MG63 (cell line): ENCODE results near the gene MPDZ. TPM values are rescaled to one million over a fixed set of nuclear protein-coding genes. Genes with fewer than 3 reads are reported as not detected.

ENCODE experiments used
- DNase-seq: peaks from one replicate; pipeline ENCODE4 v3.0.0-alpha.2; 2020
- H3K27me3 ChIP-seq: fragments of 250-450 bp; sonication (Bioruptor Pico); 2 replicates; pipeline ENCODE4 v1.5.1; 2020; ENCODE audit warnings: mild to moderate bottlenecking, moderate library complexity
- H3K36me3 ChIP-seq: fragments of 250-450 bp; sonication (Bioruptor Pico); 2 replicates; pipeline ENCODE4 v1.5.1; 2020; ENCODE audit warnings: mild to moderate bottlenecking, moderate library complexity
- H3K4me3 ChIP-seq: fragments of 250-450 bp; sonication (Bioruptor Pico); 2 replicates; pipeline ENCODE4 v1.5.1; 2020; ENCODE audit warnings: mild to moderate bottlenecking, moderate library complexity
- H3K9me3 ChIP-seq: fragments of 250-450 bp; sonication (Bioruptor Pico); 2 replicates; pipeline ENCODE4 v1.5.1; 2020; ENCODE audit warnings: mild to moderate bottlenecking, moderate library complexity
- total RNA-seq: library from RNA; depleted of rRNA; stranded (reverse); fragments of >200 nt; shearing (Covaris generic); gene quantifications from 2 replicates; pipeline ENCODE4 v1.2.3, GENCODE V29; 2014; ENCODE audit warnings: low replicate concordance

The MPDZ gene
- total RNA-seq, 1 experiment from 2014 or later, result 74.1 TPM

- H3K9me3 ChIP-seq, result no peaks in the 10 kb centered on the region
- H3K4me3 ChIP-seq, result no peak overlapping the region
- DNase-seq, result peak; percentile 78
- H3K27me3 ChIP-seq, result 0 out of 2 replicates have a peak, but pooled peaks cover 3% of the 10 kb centered on the region
- no peaks in the 10 kb centered on the region for H3K36me3 ChIP-seq
These were observed 190.6 kb downstream of the MPDZ start for GRCh38 chr9:13088720-13089427.

DNA sequence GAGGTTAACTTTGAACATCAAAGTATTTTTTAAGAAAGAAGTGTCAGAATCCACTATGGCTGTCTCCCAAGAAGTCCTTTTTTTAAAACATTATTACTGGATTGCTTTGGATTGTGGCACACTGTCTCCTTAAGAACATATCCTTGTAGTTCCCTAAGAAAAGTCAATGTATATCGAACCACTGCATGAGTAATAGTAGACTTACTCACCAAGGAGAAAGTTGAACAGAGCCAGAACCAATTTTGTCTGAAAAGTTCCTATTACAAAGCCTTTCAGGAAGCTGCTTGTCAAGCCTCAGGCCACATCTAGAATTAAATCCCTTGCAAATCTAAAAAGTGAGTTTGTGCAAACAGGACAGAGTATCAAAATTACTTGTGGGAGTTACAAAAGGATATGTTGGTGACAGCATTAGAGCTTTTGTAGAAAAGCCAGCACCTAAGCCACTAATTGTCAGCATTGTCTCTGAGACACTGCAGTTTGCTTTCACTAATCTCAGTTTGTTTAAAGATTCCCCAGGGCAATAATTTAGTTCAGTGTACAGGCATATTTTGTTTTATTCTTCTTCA is 195.4 kb downstream of the MPDZ start:
- DNase-seq, result peak; percentile 33

GRCh38 chr9:13083366-13083765 is 196.1 kb downstream of the MPDZ start:
- Histone ChIP-seq H3K36me3 (no peaks in the 10 kb centered on the region), H3K4me3 (no peak overlapping the region), H3K9me3 (peaks cover 4% of the 10 kb centered on the region; the same call in 1 of the 2 replicates), H3K27me3 (no peaks in the 10 kb centered on the region)
- no peak for DNase-seq

More for the DNA sequence above, 195.4 kb downstream of the MPDZ start:
- peaks cover 4% of the 10 kb centered on the region; the same call in 1 of the 2 replicates for H3K9me3 ChIP-seq
- H3K36me3 ChIP-seq, result no peaks in the 10 kb centered on the region
- H3K27me3 ChIP-seq, result no peaks in the 10 kb centered on the region
- no peak overlapping the region for H3K4me3 ChIP-seq

DNA sequence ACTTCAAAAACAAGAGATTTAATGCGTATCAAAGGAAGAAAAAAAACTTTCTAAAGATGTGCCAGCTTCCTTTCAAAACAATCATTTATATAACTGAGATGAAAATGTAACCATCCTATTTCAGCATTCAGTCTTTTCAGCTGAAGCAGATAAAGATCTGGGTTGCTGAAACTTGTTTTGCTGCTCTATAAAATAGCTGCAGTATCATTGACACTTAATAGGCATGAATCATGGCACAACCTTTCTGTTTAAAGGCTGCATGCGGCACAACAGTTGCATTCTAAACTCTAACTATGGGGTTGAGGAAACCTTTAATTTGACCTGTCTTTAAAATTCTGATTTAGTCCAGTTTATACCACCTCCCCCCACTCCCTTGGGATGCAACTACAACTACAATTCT is 196.7 kb downstream of the MPDZ start:
- peaks cover 4% of the 10 kb centered on the region; the same call in 1 of the 2 replicates for H3K9me3 ChIP-seq
- no peak overlapping the region for H3K4me3 ChIP-seq
- no peaks in the 10 kb centered on the region for H3K36me3 ChIP-seq
- no peak for DNase-seq
- H3K27me3 ChIP-seq, result no peaks in the 10 kb centered on the region

DNA sequence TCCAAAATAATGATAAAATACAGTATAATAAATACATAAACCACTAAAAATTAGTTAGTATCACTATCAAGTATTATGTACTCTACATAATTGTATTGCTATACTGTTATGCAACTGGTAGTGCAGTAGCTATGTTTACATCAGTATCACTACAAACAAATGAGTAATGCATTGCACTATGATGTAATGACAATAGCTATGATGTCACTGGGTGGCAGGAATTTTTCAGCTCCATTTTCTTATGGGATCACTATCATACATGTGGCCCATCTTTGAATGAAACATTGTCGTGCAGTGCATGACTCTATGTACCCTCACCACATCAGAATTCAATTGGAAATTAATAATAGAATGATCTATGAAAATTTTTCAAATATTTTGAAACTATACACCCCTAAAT is 201.3 kb downstream of the MPDZ start:
- Histone ChIP-seq H3K9me3 (peaks cover 15% of the 10 kb centered on the region), H3K36me3 (no peaks in the 10 kb centered on the region), H3K27me3 (no peaks in the 10 kb centered on the region), H3K4me3 (no peak overlapping the region)
- DNase-seq, result no peak

- DNase-seq, result no peak
- H3K36me3 ChIP-seq, result no peaks in the 10 kb centered on the region
- H3K4me3 ChIP-seq, result no peak overlapping the region
- no peaks in the 10 kb centered on the region for H3K27me3 ChIP-seq
- peaks cover 14% of the 10 kb centered on the region for H3K9me3 ChIP-seq
These were observed 202.9 kb downstream of the MPDZ start for GRCh38 chr9:13076616-13077015.

DNA sequence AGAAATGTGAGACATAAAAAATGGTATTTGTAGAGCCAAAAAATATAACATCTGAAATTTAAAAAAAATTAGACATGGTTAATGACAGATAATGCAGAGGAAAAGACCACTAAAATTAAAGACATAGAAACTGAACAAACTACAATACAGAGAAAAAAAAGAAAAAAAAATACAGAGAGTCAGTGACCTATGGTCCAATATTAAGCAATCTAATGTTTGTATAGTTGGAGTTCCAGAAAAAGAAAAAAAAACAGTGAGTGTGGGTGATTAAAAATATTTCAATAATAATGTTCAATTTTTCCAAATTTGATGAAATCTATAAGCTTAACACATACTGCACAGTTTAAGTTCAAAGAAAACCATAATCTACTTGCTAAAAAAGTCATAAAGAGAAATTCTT is 207.6 kb downstream of the MPDZ start:
- no peak for DNase-seq
- no peak overlapping the region for H3K4me3 ChIP-seq
- peaks cover 5% of the 10 kb centered on the region; the same call in 1 of the 2 replicates for H3K27me3 ChIP-seq
- peaks cover 10% of the 10 kb centered on the region for H3K9me3 ChIP-seq
- H3K36me3 ChIP-seq, result no peaks in the 10 kb centered on the region

- Histone ChIP-seq H3K4me3 (no peak overlapping the region), H3K36me3 (no peaks in the 10 kb centered on the region), H3K27me3 (peaks cover 12% of the 10 kb centered on the region), H3K9me3 (peaks cover 10% of the 10 kb centered on the region)
- no peak for DNase-seq
These were observed 208.6 kb downstream of the MPDZ start for GRCh38 chr9:13070612-13071595.

GRCh38 chr9:13069498-13069897 is 210.0 kb downstream of the MPDZ start:
- Histone ChIP-seq H3K27me3 (peaks cover 26% of the 10 kb centered on the region), H3K36me3 (no peaks in the 10 kb centered on the region), H3K9me3 (peaks cover under 1% of the 10 kb centered on the region), H3K4me3 (no peak overlapping the region)
- no peak for DNase-seq

GRCh38 chr9:13064676-13065075 is 214.8 kb downstream of the MPDZ start:
- H3K9me3 ChIP-seq, result no peaks in the 10 kb centered on the region
- H3K36me3 ChIP-seq, result no peaks in the 10 kb centered on the region
- peaks cover 72% of the 10 kb centered on the region for H3K27me3 ChIP-seq
- DNase-seq, result no peak
- no peak overlapping the region for H3K4me3 ChIP-seq

DNA sequence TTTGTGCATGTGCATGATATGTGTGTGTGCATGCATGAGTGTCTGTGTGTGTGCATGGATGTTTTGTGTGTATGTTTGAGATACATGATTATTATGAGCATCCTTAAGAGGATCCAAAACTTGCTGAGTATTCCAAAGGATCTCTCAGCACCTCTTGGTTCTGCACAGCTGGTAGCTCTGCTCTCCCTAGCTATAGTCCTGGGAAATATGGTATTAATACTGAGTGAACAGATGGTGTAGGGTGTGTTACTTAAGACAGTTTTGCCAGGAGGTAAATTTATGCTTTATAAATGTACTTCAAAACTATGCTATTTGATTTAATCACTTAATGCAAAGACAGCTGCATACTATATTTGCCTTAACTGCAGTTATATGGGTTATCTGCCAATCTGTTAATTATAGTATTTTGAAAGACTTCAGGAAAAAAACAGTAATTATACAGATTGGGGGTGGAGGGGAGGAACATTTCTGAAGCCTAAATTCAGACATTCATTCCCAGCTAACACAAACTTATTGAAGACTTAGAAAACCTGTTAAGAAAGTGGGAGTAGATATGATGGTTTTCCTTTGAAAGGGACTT is 215.5 kb downstream of the MPDZ start:
- no peak for DNase-seq
- no peaks in the 10 kb centered on the region for H3K9me3 ChIP-seq
- no peak overlapping the region for H3K4me3 ChIP-seq
- H3K36me3 ChIP-seq, result no peaks in the 10 kb centered on the region
- H3K27me3 ChIP-seq, result peaks cover 74% of the 10 kb centered on the region

GRCh38 chr9:13061390-13061789 is 218.1 kb downstream of the MPDZ start:
- no peak for DNase-seq
- H3K4me3 ChIP-seq, result no peak overlapping the region
- no peaks in the 10 kb centered on the region for H3K9me3 ChIP-seq
- peaks cover 69% of the 10 kb centered on the region for H3K27me3 ChIP-seq
- no peaks in the 10 kb centered on the region for H3K36me3 ChIP-seq
